HG03442 (cell line): ENCODE measurements around the gene SLCO4A1.

ENCODE experiments used
- ATAC-seq: cut with Tn5 transposase; IDR thresholded peaks from one replicate; pipeline ENCODE4 v1.9.1; 2021; ENCODE audit warnings: mild to moderate bottlenecking, moderate library complexity; ENCODE audit not compliant: unreplicated experiment

The SLCO4A1 gene

GRCh38 chr20:62696989-62697388 is 54.7 kb downstream of the SLCO4A1 start:
- no peak for ATAC-seq

DNA sequence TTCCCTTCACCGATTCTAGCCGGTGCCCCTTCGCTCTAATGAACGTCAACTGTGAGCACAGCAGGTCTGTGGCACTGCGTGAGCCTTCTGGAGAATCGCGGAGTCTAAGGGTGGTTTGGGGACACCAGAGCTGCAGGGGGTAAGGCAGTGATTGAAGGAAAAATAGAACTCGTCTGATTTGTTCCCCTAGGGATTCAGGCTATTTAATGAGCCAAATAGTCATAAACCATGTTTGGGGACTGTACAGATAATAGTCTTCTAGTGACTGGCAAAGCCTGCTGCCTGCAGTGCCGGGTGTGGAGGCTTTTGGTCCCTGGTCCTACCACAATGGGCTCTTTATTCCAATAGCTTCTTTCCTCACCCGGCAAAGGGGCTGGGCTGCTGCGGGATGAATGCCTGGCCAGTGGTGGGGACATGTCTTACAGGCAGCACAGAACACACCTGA is 55.2 kb downstream of the SLCO4A1 start:
- ATAC-seq = no peak

- ATAC-seq = no peak
Observed at GRCh38 chr20:62698231-62698630, 55.9 kb downstream of the SLCO4A1 start.

DNA sequence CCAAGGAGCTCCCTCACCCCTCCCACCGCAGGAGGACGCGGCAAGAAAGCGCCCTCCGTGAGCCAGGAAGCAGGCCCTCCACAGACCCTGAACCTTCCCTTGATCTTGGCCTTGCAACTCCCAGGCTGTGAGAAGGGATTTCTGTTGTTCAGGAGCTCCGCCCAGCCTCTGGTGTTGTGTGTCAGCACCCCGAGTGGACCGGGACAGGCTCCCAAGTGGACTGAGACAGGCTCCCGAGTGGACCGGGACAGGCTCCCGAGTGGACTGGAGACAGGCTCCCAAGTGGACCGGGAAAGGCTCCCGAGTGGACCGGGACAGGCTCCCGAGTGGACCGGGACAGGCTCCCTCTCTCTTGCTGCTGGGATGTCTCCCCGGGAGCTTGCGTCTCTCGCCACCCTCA is 57.0 kb downstream of the SLCO4A1 start:
- no peak for ATAC-seq

GRCh38 chr20:62699741-62700140 is 57.4 kb downstream of the SLCO4A1 start:
- no peak for ATAC-seq

GRCh38 chr20:62700261-62700930 is 58.1 kb downstream of the SLCO4A1 start:
- ATAC-seq = no peak

GRCh38 chr20:62701161-62702012 is 59.1 kb downstream of the SLCO4A1 start:
- no peak for ATAC-seq

GRCh38 chr20:62702013-62702300 is 59.7 kb downstream of the SLCO4A1 start:
- ATAC-seq = no peak

DNA sequence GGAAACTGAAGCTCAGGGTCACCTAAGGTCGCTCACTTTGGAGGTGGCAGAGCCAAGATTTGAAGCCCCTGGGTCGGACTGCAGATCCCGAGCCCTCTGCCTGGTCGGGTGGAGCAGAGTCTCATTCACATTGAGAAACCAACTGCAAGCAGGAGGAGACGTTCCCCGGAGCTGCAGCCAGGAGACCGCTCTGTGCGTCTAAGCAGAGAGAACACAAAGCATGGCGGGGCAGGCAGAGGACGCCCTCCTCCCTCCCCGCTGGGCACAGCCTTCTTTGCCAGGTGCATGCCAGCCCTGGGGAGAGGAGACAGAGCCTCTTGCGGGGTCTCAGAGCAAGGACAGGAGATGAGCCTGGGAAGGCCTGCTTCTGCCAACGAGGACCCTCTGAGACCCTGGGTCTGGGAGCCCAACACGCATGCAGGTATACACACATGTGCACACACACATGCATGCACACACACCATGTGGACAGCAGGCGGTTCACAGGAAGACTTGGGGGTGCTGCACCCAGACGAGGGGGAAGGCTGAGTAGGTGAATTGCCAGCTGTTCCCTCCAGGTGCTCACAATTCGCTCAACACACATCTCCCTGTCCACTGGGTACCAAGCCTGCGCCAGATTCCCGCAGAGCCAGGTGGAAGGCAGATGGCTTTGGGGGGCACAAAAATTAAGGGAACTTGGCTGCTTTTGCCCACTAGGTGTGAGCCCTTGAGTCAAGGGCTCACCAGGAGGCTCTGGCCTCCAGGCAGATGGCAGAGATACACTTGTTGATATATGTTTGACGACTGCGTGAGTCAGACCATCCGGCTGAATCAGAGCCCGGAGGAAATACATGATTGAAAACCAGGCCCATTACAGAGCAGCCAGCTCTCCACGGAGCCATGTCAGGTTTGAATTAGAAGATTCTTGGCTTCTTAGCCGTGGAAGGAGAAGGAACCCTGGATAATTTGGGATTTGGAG is 60.9 kb downstream of the SLCO4A1 start:
- ATAC-seq = no peak

GRCh38 chr20:62703853-62704228 is 61.5 kb downstream of the SLCO4A1 start:
- ATAC-seq = no peak

DNA sequence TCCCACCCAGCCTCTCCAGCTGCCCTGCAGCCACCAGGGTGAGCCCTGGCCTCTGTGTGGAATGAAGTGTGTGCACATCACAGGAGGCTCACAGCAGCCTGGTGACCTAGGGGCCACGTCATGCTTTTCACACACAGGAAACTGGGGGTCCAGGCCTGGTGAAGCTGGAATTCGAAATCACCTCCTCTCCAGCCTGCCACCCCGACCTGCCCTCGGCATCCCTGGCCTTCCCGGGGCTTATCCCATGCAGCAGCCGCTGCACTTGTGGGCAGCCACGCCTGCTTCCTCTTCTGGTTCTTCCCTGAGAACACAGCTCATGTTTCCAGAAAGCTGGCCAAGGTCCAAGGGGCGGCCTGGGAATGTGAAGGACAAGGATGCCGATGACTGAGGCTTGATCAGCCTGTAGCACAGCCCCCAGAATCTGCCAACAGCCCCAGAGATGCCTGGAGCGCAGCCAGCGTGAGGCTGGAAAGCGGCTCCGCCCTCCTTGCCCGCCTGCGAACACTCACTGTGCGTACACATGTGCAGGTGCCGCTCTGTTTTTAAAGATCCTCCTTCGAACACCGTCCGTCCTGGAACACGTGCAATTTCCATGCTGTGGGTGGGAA is 62.1 kb downstream of the SLCO4A1 start:
- no peak for ATAC-seq

- no peak for ATAC-seq
Observed at GRCh38 chr20:62705627-62706026, 63.3 kb downstream of the SLCO4A1 start.

DNA sequence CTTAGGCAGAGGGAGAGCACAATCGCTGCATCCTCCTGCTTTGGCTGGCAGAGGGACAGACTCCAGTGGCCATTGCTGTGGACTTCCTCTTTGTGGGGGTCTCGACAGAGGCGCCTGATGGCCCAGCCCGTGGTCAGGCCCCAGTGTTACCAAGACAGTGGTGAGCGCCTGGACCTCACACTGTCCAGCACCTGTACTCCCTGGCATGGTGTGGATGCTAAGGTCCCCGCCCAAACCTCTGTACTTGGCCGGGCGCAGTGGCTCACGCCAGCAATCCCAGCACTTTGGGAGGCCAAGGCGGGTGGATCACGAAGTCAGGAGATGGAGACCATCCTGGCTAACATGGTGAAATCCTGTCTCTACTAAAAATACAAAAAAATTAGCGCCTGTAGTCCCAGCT is 64.0 kb downstream of the SLCO4A1 start:
- no peak for ATAC-seq

GRCh38 chr20:62706857-62707256 is 64.6 kb downstream of the SLCO4A1 start:
- ATAC-seq = no peak

- ATAC-seq = no peak
Observed at GRCh38 chr20:62707276-62707920, 65.1 kb downstream of the SLCO4A1 start.

GRCh38 chr20:62707921-62708521 is 65.7 kb downstream of the SLCO4A1 start:
- no peak for ATAC-seq

DNA sequence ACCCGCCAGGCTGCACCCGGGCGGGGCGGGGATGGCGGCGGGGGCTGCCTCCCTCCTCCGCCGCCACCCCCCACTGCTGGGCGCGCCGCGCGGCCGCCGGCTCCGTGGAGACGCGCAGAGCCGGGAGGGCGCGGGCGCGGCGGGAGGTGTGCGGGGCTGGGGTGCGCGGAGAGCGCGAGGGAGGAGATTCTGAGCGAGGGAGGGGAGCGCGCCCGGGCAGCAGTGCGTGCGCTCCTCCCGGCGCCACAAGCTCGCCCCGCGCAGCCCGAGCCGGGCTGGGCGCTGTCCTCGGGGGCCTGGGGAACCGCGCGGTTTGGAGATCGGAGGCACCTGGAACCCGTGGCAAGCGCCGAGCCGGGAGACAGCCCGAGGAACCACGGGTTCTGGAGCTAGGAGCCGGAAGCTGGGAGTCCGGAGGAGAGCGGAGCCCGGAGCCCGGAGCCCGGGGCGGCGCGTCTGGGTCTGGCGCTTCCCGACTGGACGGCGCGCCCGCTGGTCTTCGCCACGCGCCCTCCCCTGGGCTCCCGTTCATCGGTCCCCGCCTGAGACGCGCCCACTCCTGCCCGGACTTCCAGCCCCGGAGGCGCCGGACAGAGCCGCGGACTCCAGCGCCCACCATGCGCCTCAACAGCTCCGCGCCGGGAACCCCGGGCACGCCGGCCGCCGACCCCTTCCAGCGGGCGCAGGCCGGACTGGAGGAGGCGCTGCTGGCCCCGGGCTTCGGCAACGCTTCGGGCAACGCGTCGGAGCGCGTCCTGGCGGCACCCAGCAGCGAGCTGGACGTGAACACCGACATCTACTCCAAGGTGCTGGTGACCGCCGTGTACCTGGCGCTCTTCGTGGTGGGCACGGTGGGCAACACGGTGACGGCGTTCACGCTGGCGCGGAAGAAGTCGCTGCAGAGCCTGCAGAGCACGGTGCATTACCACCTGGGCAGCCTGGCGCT is 66.6 kb downstream of the SLCO4A1 start, which contains the start of gene NTSR1:
Gene NTSR1 (plus strand): TSS at position 246 of the 946 bp plus-strand sequence. CDS start 372 bp downstream, at position 618.
- no peak for ATAC-seq

GRCh38 chr20:62709537-62709905 is 67.2 kb downstream of the SLCO4A1 start:
- ATAC-seq = no peak
